ENCODE data around the gene SLC37A4. TPM values are rescaled to one million over a fixed set of nuclear protein-coding genes. Genes with fewer than 3 reads are reported as not detected.

The SLC37A4 gene
- total and polyA plus RNA-seq, 2 of the 13 experiments (the other 11 are each of a cell fraction or from before 2014, with no cell fraction given): 43.0 to 56.1 TPM

DNA sequence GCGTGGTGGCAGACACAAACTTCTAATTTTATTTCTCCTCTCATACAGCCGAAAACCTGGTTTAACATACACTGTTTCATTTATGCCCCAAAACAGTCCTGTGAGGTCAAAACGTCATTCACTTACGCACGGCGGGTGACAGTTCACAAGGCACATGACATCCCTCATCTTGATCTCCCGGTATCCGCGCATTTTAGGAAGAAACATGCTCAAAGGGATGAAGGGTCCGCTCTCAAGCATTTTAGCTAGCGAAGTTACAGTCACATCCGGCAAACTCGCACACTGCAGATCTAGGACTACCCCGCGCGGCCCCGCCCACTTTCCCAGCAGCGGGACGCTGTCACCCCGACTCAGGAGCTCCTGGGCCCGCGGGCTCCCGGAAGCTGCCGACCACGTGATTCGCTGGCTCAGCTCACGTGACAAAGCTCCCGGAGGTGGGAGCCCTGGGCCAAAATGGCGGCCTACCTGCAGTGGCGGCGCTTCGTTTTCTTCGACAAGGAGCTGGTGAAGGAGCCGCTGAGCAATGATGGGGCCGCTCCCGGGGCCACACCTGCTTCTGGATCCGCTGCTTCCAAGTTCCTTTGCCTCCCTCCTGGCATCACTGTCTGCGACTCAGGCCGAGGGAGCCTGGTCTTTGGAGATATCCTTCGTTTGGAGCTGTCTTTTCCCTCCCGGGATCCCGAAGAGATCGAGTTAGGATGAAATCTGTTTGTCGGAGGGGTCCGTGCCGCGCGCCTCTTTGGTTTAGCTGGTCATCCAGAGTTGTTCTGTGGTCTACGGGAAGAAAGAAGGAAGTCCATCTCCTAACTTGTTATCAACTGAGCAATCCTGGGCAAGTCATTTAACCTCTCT is 36.9 kb upstream of the SLC37A4 start, which contains the start of gene VPS11 (continued):
- TF ChIP-seq, protein P1, sequence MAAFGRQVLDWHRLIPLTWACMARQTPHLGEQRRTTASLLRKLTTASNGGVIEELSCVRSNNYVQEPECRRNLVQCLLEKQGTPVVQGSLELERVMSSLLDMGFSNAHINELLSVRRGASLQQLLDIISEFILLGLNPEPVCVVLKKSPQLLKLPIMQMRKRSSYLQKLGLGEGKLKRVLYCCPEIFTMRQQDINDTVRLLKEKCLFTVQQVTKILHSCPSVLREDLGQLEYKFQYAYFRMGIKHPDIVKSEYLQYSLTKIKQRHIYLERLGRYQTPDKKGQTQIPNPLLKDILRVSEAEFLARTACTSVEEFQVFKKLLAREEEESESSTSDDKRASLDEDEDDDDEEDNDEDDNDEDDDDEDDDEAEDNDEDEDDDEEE (CRISPR knock-in tag; IDR thresholded peaks at IDR 0.05): no peak
- TF ChIP-seq ZNF512B (CRISPR knock-in tag; IDR thresholded peaks at IDR 0.05; ENCODE audit: borderline replicate concordance): no peak
- no peak for TF ChIP-seq TBX3 (IDR thresholded peaks at IDR 0.05; ENCODE audit: borderline replicate concordance)
- TF ChIP-seq HOXA3 (CRISPR knock-in tag; IDR thresholded peaks at IDR 0.05): peak; percentile 84
- no peak for TF ChIP-seq GPN1 (CRISPR knock-in tag; IDR thresholded peaks at IDR 0.05; ENCODE audit: borderline replicate concordance)
- TF ChIP-seq ZNF772 (CRISPR knock-in tag; IDR thresholded peaks at IDR 0.05): no peak
- TF ChIP-seq FOXC1 (CRISPR knock-in tag; IDR thresholded peaks at IDR 0.05; ENCODE audit: borderline replicate concordance): no peak; the same call in 1 of the 2 replicates
- TF ChIP-seq TEF (CRISPR knock-in tag; IDR thresholded peaks at IDR 0.05): no peak
- no peak for TF ChIP-seq PBX2 (CRISPR knock-in tag; IDR thresholded peaks at IDR 0.05)
- TF ChIP-seq, protein P2, sequence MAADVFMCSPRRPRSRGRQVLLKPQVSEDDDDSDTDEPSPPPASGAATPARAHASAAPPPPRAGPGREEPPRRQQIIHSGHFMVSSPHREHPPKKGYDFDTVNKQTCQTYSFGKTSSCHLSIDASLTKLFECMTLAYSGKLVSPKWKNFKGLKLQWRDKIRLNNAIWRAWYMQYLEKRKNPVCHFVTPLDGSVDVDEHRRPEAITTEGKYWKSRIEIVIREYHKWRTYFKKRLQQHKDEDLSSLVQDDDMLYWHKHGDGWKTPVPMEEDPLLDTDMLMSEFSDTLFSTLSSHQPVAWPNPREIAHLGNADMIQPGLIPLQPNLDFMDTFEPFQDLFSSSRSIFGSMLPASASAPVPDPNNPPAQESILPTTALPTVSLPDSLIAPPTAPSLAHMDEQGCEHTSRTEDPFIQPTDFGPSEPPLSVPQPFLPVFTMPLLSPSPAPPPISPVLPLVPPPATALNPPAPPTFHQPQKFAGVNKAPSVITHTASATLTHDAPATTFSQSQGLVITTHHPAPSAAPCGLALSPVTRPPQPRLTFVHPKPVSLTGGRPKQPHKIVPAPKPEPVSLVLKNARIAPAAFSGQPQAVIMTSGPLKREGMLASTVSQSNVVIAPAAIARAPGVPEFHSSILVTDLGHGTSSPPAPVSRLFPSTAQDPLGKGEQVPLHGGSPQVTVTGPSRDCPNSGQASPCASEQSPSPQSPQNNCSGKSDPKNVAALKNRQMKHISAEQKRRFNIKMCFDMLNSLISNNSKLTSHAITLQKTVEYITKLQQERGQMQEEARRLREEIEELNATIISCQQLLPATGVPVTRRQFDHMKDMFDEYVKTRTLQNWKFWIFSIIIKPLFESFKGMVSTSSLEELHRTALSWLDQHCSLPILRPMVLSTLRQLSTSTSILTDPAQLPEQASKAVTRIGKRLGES (CRISPR knock-in tag; IDR thresholded peaks at IDR 0.05; ENCODE audit: borderline replicate concordance): no peak
- no peak for TF ChIP-seq ZNF781 (CRISPR knock-in tag; IDR thresholded peaks at IDR 0.05; ENCODE audit: borderline replicate concordance, not compliant biosample characterization)
- no peak for TF ChIP-seq AKAP8 (CRISPR knock-in tag; IDR thresholded peaks at IDR 0.05)
- no peak for TF ChIP-seq ZNF256 (CRISPR knock-in tag; conservative IDR thresholded peaks at IDR 0.05)
- TF ChIP-seq HDAC1 (CRISPR knock-in tag; IDR thresholded peaks at IDR 0.05): peak; percentile 85
- TF ChIP-seq, protein P3, sequence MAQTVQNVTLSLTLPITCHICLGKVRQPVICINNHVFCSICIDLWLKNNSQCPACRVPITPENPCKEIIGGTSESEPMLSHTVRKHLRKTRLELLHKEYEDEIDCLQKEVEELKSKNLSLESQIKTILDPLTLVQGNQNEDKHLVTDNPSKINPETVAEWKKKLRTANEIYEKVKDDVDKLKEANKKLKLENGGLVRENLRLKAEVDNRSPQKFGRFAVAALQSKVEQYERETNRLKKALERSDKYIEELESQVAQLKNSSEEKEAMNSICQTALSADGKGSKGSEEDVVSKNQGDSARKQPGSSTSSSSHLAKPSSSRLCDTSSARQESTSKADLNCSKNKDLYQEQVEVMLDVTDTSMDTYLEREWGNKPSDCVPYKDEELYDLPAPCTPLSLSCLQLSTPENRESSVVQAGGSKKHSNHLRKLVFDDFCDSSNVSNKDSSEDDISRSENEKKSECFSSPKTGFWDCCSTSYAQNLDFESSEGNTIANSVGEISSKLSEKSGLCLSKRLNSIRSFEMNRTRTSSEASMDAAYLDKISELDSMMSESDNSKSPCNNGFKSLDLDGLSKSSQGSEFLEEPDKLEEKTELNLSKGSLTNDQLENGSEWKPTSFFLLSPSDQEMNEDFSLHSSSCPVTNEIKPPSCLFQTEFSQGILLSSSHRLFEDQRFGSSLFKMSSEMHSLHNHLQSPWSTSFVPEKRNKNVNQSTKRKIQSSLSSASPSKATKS (CRISPR knock-in tag; IDR thresholded peaks at IDR 0.05): no peak

Data from HepG2 (cell line).